BLaER1 (cell line): ENCODE measurements around the gene RAB11B.
"Not testable (repeated sequence)": the region's sequence is repeated elsewhere in the genome, so short reads cannot be mapped to it uniquely, and the experiment has no call there.

Experiments
- H3K27ac ChIP-seq: shearing (Covaris generic); formaldehyde crosslinking; 2 replicates; pipeline ENCODE4 v1.8.1; 2022
- H3K27me3 ChIP-seq: shearing (Covaris generic); formaldehyde crosslinking; 2 replicates; pipeline ENCODE4 v1.8.1; 2022
- H3K36me3 ChIP-seq: shearing (Covaris generic); formaldehyde crosslinking; 2 replicates; pipeline ENCODE4 v1.8.1; 2022
- H3K4me1 ChIP-seq: shearing (Covaris generic); formaldehyde crosslinking; 2 replicates; pipeline ENCODE4 v1.8.1; 2022
- H3K4me2 ChIP-seq: shearing (Covaris generic); formaldehyde crosslinking; 2 replicates; pipeline ENCODE4 v1.8.1; 2022
- H3K4me3 ChIP-seq: shearing (Covaris generic); formaldehyde crosslinking; 2 replicates; pipeline ENCODE4 v1.8.1; 2022
- H3K9ac ChIP-seq: shearing (Covaris generic); formaldehyde crosslinking; 2 replicates; pipeline ENCODE4 v1.8.1; 2022
- H3K9me3 ChIP-seq: shearing (Covaris generic); formaldehyde crosslinking; 2 replicates; pipeline ENCODE4 v1.8.1; 2022
- H4K20me1 ChIP-seq: shearing (Covaris generic); formaldehyde crosslinking; 2 replicates; pipeline ENCODE4 v1.8.1; 2022
- Cebpa-rat ChIP-seq: shearing (Covaris generic); IDR thresholded peaks from 2 replicates; pipeline ENCODE4 v1.8.1; 2022

The RAB11B gene

GRCh38 chr19:8370176-8371010 lies 19.8 kb upstream of the RAB11B start:
- Histone ChIP-seq H3K4me2 (no peak overlapping the region), H3K27me3 (peaks cover 29% of the 10 kb centered on the region)

GRCh38 chr19:8371011-8371804 lies 19.0 kb upstream of the RAB11B start:
- Histone ChIP-seq H3K4me3 (no peak overlapping the region), H4K20me1 (peaks cover 7% of the 10 kb centered on the region), H3K9ac (no peak overlapping the region), H3K9me3 (no peaks in the 10 kb centered on the region), H3K27ac (no peak overlapping the region), H3K4me2 (no peak overlapping the region), H3K27me3 (peaks cover 21% of the 10 kb centered on the region), H3K4me1 (peaks cover 23% of the 10 kb centered on the region), H3K36me3 (peaks cover 42% of the 10 kb centered on the region)
- no peak for TF ChIP-seq Cebpa-rat

More at GRCh38 chr19:8370176-8371010, 19.8 kb upstream of the RAB11B start:
- H3K9me3 ChIP-seq, result no peaks in the 10 kb centered on the region
- no peak overlapping the region for H3K9ac ChIP-seq
- H3K36me3 ChIP-seq, result peaks cover 34% of the 10 kb centered on the region
- no peak overlapping the region for H3K4me3 ChIP-seq
- H3K27ac ChIP-seq, result no peak overlapping the region
- no peak for TF ChIP-seq Cebpa-rat
- peaks cover 23% of the 10 kb centered on the region for H3K4me1 ChIP-seq
- peaks cover 15% of the 10 kb centered on the region for H4K20me1 ChIP-seq

GRCh38 chr19:8373867-8374813 lies 16.0 kb upstream of the RAB11B start:
- H3K27ac ChIP-seq, result no peak overlapping the region
- H3K4me3 ChIP-seq, result no peak overlapping the region

GRCh38 chr19:8375766-8376165 lies 14.4 kb upstream of the RAB11B start:
- H3K4me1 ChIP-seq, H3K27ac ChIP-seq, H3K9me3 ChIP-seq, H3K9ac ChIP-seq, H4K20me1 ChIP-seq, H3K4me3 ChIP-seq, H3K27me3 ChIP-seq, H3K4me2 ChIP-seq: not testable (repeated sequence)
- peaks cover 69% of the 10 kb centered on the region for H3K36me3 ChIP-seq

More at GRCh38 chr19:8373867-8374813, 16.0 kb upstream of the RAB11B start:
- Histone ChIP-seq H3K4me2 (no peak overlapping the region), H3K9ac (no peak overlapping the region), H3K27me3 (no peaks in the 10 kb centered on the region), H4K20me1 (no peaks in the 10 kb centered on the region), H3K4me1 (peaks cover 8% of the 10 kb centered on the region), H3K9me3 (peaks cover 2% of the 10 kb centered on the region; the same call in 1 of the 2 replicates), H3K36me3 (peaks cover 59% of the 10 kb centered on the region)
- TF ChIP-seq Cebpa-rat, result no peak

- H3K4me2 ChIP-seq, H3K9ac ChIP-seq, H3K4me1 ChIP-seq, H4K20me1 ChIP-seq, H3K27me3 ChIP-seq, H3K27ac ChIP-seq, H3K4me3 ChIP-seq, H3K9me3 ChIP-seq: not testable (repeated sequence)
- H3K36me3 ChIP-seq, result peaks cover 61% of the 10 kb centered on the region
Observed at GRCh38 chr19:8376373-8376974, 13.7 kb upstream of the RAB11B start.

GRCh38 chr19:8377598-8377997 lies 12.6 kb upstream of the RAB11B start:
- Histone ChIP-seq H3K9ac (no peak overlapping the region), H3K9me3 (peaks cover 9% of the 10 kb centered on the region; the same call in 1 of the 2 replicates), H4K20me1 (no peaks in the 10 kb centered on the region), H3K27ac (no peak overlapping the region), H3K4me1 (no peaks in the 10 kb centered on the region), H3K27me3 (no peaks in the 10 kb centered on the region), H3K36me3 (peaks cover 61% of the 10 kb centered on the region), H3K4me3 (no peak overlapping the region), H3K4me2 (no peak overlapping the region)
- no peak for TF ChIP-seq Cebpa-rat

- H3K27me3 ChIP-seq, H3K4me1 ChIP-seq, H3K4me3 ChIP-seq, H3K9me3 ChIP-seq, H3K4me2 ChIP-seq, H3K27ac ChIP-seq, H4K20me1 ChIP-seq, H3K9ac ChIP-seq: not testable (repeated sequence)
- peaks cover 47% of the 10 kb centered on the region for H3K36me3 ChIP-seq
Observed at GRCh38 chr19:8379156-8379891, 10.8 kb upstream of the RAB11B start.

GRCh38 chr19:8384569-8384968 lies 5.6 kb upstream of the RAB11B start:
- not testable (repeated sequence) for H3K9ac ChIP-seq, H3K4me3 ChIP-seq, H3K27ac ChIP-seq, H3K4me2 ChIP-seq, H3K27me3 ChIP-seq, H4K20me1 ChIP-seq
- peaks cover 12% of the 10 kb centered on the region; the same call in 1 of the 2 replicates for H3K4me1 ChIP-seq
- H3K36me3 ChIP-seq, result peaks cover 27% of the 10 kb centered on the region
- H3K9me3 ChIP-seq, result peaks cover 19% of the 10 kb centered on the region

GRCh38 chr19:8385103-8385502 lies 5.1 kb upstream of the RAB11B start:
- peaks cover 22% of the 10 kb centered on the region for H3K36me3 ChIP-seq
- H3K4me3 ChIP-seq, H3K27ac ChIP-seq, H3K4me2 ChIP-seq, H3K27me3 ChIP-seq, H4K20me1 ChIP-seq, H3K9ac ChIP-seq: not testable (repeated sequence)
- peaks cover 16% of the 10 kb centered on the region for H3K9me3 ChIP-seq
- H3K4me1 ChIP-seq, result peaks cover 12% of the 10 kb centered on the region; the same call in 1 of the 2 replicates

- Histone ChIP-seq H3K9me3 (peaks cover 16% of the 10 kb centered on the region), H3K36me3 (peaks cover 21% of the 10 kb centered on the region), H3K4me1 (peaks cover 12% of the 10 kb centered on the region; the same call in 1 of the 2 replicates)
- H3K27ac ChIP-seq, H3K27me3 ChIP-seq, H3K9ac ChIP-seq, H3K4me2 ChIP-seq, H4K20me1 ChIP-seq, H3K4me3 ChIP-seq: not testable (repeated sequence)
Observed at GRCh38 chr19:8385566-8385965, 4.6 kb upstream of the RAB11B start.

GRCh38 chr19:8386419-8386818 lies 3.7 kb upstream of the RAB11B start:
- Histone ChIP-seq H3K4me1 (peaks cover 18% of the 10 kb centered on the region), H3K36me3 (peaks cover 21% of the 10 kb centered on the region), H3K9me3 (peaks cover 16% of the 10 kb centered on the region)
- H3K27ac ChIP-seq, H3K4me2 ChIP-seq, H3K27me3 ChIP-seq, H3K4me3 ChIP-seq, H4K20me1 ChIP-seq, H3K9ac ChIP-seq: not testable (repeated sequence)
